GM12878 (cell line): ENCODE measurements around the gene SMAD2. TPM values are rescaled to one million over a fixed set of nuclear protein-coding genes. Genes with fewer than 3 reads are reported as not detected.

ENCODE experiments used
- ATAC-seq: fragments of 200-7000 bp; cut with Tn5 transposase; 3 replicates; pipeline ENCODE4 v1.9.1; 2020; ENCODE audit warnings: mild to moderate bottlenecking, moderate library complexity
- BruUV-seq: library from RNA; stranded (reverse); fragments of 400-500 nt; replicated peaks from 2 replicates; lab custom pipeline; 2021; lab: Mats Ljungman, UMichigan
- CTCF ChIA-PET: fragments of 300-600 bp; sonication (Branson Sonifier 250); formaldehyde crosslinking; extraction: SDS; loops from one replicate; lab custom pipeline; 2021; ENCODE audit warnings: inconsistent platforms; lab: Yijun Ruan, JAX
- POLR2A ChIA-PET: fragments of 350-600 bp; formaldehyde crosslinking; extraction: SDS; loops from one replicate; lab custom pipeline; 2021; ENCODE audit warnings: inconsistent platforms; lab: Charles Lee
- RAD21 ChIA-PET: fragments of 300-600 bp; sonication (Branson Sonifier 250); formaldehyde crosslinking; loops from one replicate; lab custom pipeline; 2023; ENCODE audit warnings: antibody characterized with exemption; ENCODE audit not compliant: unreplicated experiment; lab: Charles Lee
- SMC1A ChIA-PET: fragments of 300-600 bp; sonication (Branson Sonifier 250); formaldehyde crosslinking; loops from one replicate; lab custom pipeline; 2023; ENCODE audit not compliant: unreplicated experiment, uncharacterized antibody; lab: Charles Lee
- DNase-seq: peaks from one replicate; pipeline ENCODE4 v3.0.0-alpha.2; 2011; ENCODE audit warnings: low read depth, low spot score
- FAIRE-seq: peaks from 3 replicates; lab custom pipeline; 2011; peaks lifted over from hg19 to GRCh38; lab: Jason Lieb, UNC
- H2AFZ ChIP-seq: 2 replicates; pipeline ENCODE4 v1.6.0; 2011; ENCODE audit warnings: low read depth, low read length, control low read depth; ENCODE audit not compliant: control insufficient read depth
- H3K27ac ChIP-seq: 2 replicates; pipeline ENCODE4 v1.5.1; 2011; ENCODE audit warnings: control low read depth; ENCODE audit not compliant: control insufficient read depth, insufficient read depth
- H3K27me3 ChIP-seq, 2 experiments: replicated peaks in 1 of 2; 2 replicates each; pipeline versions ENCODE4 v1.6.0 to v1.6.1; 2011; ENCODE audit warnings: low read length in 1 of 2; ENCODE audit not compliant: control insufficient read depth in 2 of 2, insufficient read depth in 2 of 2
- H3K36me3 ChIP-seq, 2 experiments: 2 replicates each; pipeline ENCODE4 v1.5.1; 2011; ENCODE audit warnings: low read length in 1 of 2; ENCODE audit not compliant: control insufficient read depth in 2 of 2, insufficient read depth in 2 of 2
- H3K4me1 ChIP-seq: 2 replicates; pipeline ENCODE4 v1.6.1; 2011; ENCODE audit warnings: mild to moderate bottlenecking, low read length, moderate library complexity, mixed read lengths; ENCODE audit not compliant: control insufficient read depth, insufficient read depth
- H3K4me2 ChIP-seq: 2 replicates; pipeline ENCODE4 v1.6.0; 2011; ENCODE audit warnings: control low read depth; ENCODE audit not compliant: control insufficient read depth, insufficient read depth
- H3K4me3 ChIP-seq: fragments of 200-600 bp; sonication (generic); 2 replicates; pipeline ENCODE4 v1.5.1; 2016
- H3K79me2 ChIP-seq: 2 replicates; pipeline ENCODE4 v1.6.0; 2011; ENCODE audit warnings: low read length; ENCODE audit not compliant: control insufficient read depth, insufficient read depth
- H3K9ac ChIP-seq: 2 replicates; pipeline ENCODE4 v1.8.0; 2011; ENCODE audit warnings: low read length, control low read depth, mixed read lengths; ENCODE audit not compliant: control insufficient read depth, insufficient read depth
- H3K9me3 ChIP-seq: replicated peaks from 3 replicates; pipeline ENCODE4 v1.5.1; 2011; ENCODE audit warnings: mild to moderate bottlenecking, low read length; ENCODE audit not compliant: control insufficient read depth, insufficient read depth
- H4K20me1 ChIP-seq: 2 replicates; pipeline ENCODE4 v1.6.0; 2011; ENCODE audit not compliant: control insufficient read depth, insufficient read depth
- ATF7 ChIP-seq: fragments of 450-650 bp; IDR thresholded peaks from 2 replicates; pipeline ENCODE4 v1.6.1; 2016; ENCODE audit warnings: low read depth, mild to moderate bottlenecking
- CEBPZ ChIP-seq: fragments of 150-350 bp; IDR thresholded peaks from 2 replicates; pipeline ENCODE4 v1.6.1; 2016; ENCODE audit warnings: low read depth, low read length
- ETV6 ChIP-seq, 2 experiments: fragments of 450-650 bp in 1 of 2; IDR thresholded peaks in 1 of 2; conservative IDR thresholded peaks in 1 of 2; 2 replicates each; pipeline ENCODE4 v1.6.1; 2014; ENCODE audit warnings: antibody characterized with exemption in 1 of 2, borderline replicate concordance in 1 of 2, low read depth in 1 of 2, mild to moderate bottlenecking in 1 of 2, moderate library complexity in 1 of 2
- HSF1 ChIP-seq: fragments of 150-350 bp; IDR thresholded peaks from 2 replicates; pipeline ENCODE4 v1.6.1; 2014; ENCODE audit warnings: mild to moderate bottlenecking, low read depth, low read length
- IRF5 ChIP-seq: fragments of 450-650 bp; IDR thresholded peaks from 2 replicates; pipeline ENCODE4 v1.6.1; 2017; ENCODE audit warnings: borderline replicate concordance
- KAT2A ChIP-seq: conservative IDR thresholded peaks from 2 replicates; pipeline ENCODE4 v1.6.1; 2011; ENCODE audit warnings: low read depth, low read length; ENCODE audit not compliant: control insufficient read depth
- PAX5 ChIP-seq: IDR thresholded peaks from 2 replicates; pipeline ENCODE4 v1.6.1; 2011; ENCODE audit warnings: low read depth, low read length, borderline replicate concordance
- SREBF2 ChIP-seq: IDR thresholded peaks from 2 replicates; pipeline ENCODE4 v1.6.1; 2012; ENCODE audit warnings: mild to moderate bottlenecking, low read length
- TAF1 ChIP-seq: IDR thresholded peaks from 2 replicates; pipeline ENCODE4 v1.6.1; 2011; ENCODE audit warnings: mild to moderate bottlenecking, low read depth, low read length, borderline replicate concordance
- TCF12 ChIP-seq: IDR thresholded peaks from 2 replicates; pipeline ENCODE4 v1.6.1; 2011; ENCODE audit warnings: low read depth, mild to moderate bottlenecking, low read length
- WGBS: methylation state at CpG from one replicate; pipeline ENCODE4 v1.1.6; 2016; ENCODE audit warnings: low lambda C conversion rate; ENCODE audit not compliant: insufficient replicate concordance, insufficient coverage; ENCODE audit errors: missing lambda C conversion rate; 5-methylcytosine and 5-hydroxymethylcytosine counted together
- in situ Hi-C: fragments of 300-500 bp; cut with MboI; formaldehyde crosslinking; loops from 9 replicates; pipeline ENCODE4 v1.14.3; 2018; ENCODE audit warnings: mixed read lengths
- intact Hi-C: fragments of 100-400 bp; cut with micrococcal nuclease; formaldehyde crosslinking; loops from one replicate; pipeline ENCODE4 v1.14.2; 2022; ENCODE audit not compliant: unreplicated experiment
- polyA plus RNA-seq, 11 experiments: library from polyadenylated mRNA; depleted of rRNA in 4 of 11; unstranded in 6 of 11; stranded (reverse) in 5 of 11; fragments of >200 nt; fragmentation: Nextera tagmentation in 4 of 11; fragmentation: Illumina TruSeq in 1 of 11; extraction: Ambion mirVana in 4 of 11; extraction: Trizol in 1 of 11; gene quantifications; 1 replicate in 1 of 11; 2 replicates in 10 of 11; pipeline versions ENCODE4 v1.2.1 to v1.2.3, GENCODE V29; 2011 to 2016; ENCODE audit warnings: inconsistent platforms in 2 of 11, missing spikeins in 2 of 11, low read depth in 1 of 11
- total RNA-seq, 4 experiments: library from RNA; depleted of rRNA in 3 of 4; stranded (reverse); fragments of >200 nt in 3 of 4; fragmentation: Illumina TruSeq in 1 of 4; extraction: Trizol in 1 of 4; gene quantifications; 2 replicates each; pipeline versions ENCODE4 v1.2.1 to v1.2.3, GENCODE V29; 2013 to 2021

SMAD2 gene
- total and polyA plus RNA-seq, 10 of the 15 experiments (the other 5 are each of a cell fraction or from before 2014, with no cell fraction given): 28.8 to 111 (median 65.8) TPM

GRCh38 chr18:47802802-47803201 is 127.7 kb downstream of the SMAD2 start:
- Histone ChIP-seq H3K27ac (no peak overlapping the region), H3K36me3 (no peaks in the 10 kb centered on the region), H4K20me1 (no peaks in the 10 kb centered on the region), H3K9me3 (no peaks in the 10 kb centered on the region; the same call in 2 of the 3 replicates), H2AFZ (no peak overlapping the region), H3K4me1 (no peaks in the 10 kb centered on the region), H3K4me2 (no peak overlapping the region), H3K79me2 (no peaks in the 10 kb centered on the region), H3K27me3 (no peaks in the 10 kb centered on the region; a peak in 1 of 4 replicates), H3K9ac (no peak overlapping the region), H3K4me3 (no peak overlapping the region)
- ChIA-PET CTCF (interaction anchor here (1.0 kb wide), 1 partner anchor 30 kb away, joined by 3 read pairs; no protein-coding TSS in a partner anchor), SMC1A (no interaction called here), RAD21 (no interaction called here), POLR2A (no interaction called here)
- in situ Hi-C loops: no loop called here
- DNase-seq (no peak), FAIRE-seq (no peak), ATAC-seq (no peak; the same call in 2 of the 3 replicates)
- no TSS peak for BruUV-seq
- no peak for TF ChIP-seq TCF12
- no peak for TF ChIP-seq ATF7
- no peak for TF ChIP-seq CEBPZ
- TF ChIP-seq KAT2A: no peak
- TF ChIP-seq PAX5: no peak
- TF ChIP-seq IRF5: no peak
- no peak for TF ChIP-seq SREBF2
- no peak for TF ChIP-seq HSF1
- TF ChIP-seq ETV6 (conservative IDR thresholded peaks at IDR 0.05 in 1 of 2, IDR thresholded peaks at IDR 0.05 in 1 of 2; ENCODE audit: borderline replicate concordance in 1 of 2, low read depth in 1 of 2): no peak
- no peak for TF ChIP-seq TAF1
- intact Hi-C loops: no loop called here
- 73% methylated on average over 6 of the region's 6 CpGs for WGBS
